Measurements from ENCODE around the gene PODN.

- no peak for TF ChIP-seq FOXK2 (IDR thresholded peaks at IDR 0.05)
- TF ChIP-seq TARDBP (IDR thresholded peaks at IDR 0.05), result no peak
- no peak for TF ChIP-seq SP1 (IDR thresholded peaks at IDR 0.05)
- no peak for TF ChIP-seq FOXM1 (IDR thresholded peaks at IDR 0.05; ENCODE audit: borderline replicate concordance)
Observed at GRCh38 chr1:53068314-53069099, 6.5 kb downstream of the PODN start.
